K562 (cell line): ENCODE results near the gene AFF3. TPM values are rescaled to one million over a fixed set of nuclear protein-coding genes. Genes with fewer than 3 reads are reported as not detected.

Experiments
- ATAC-seq: fragments of 200-7000 bp; cut with Tn5 transposase; 3 replicates; pipeline ENCODE4 v1.9.1; 2020; ENCODE audit warnings: moderate library complexity
- BruUV-seq: library from RNA; stranded (reverse); fragments of 400-500 nt; replicated peaks from 2 replicates; lab custom pipeline; 2021; lab: Mats Ljungman, UMichigan
- CTCF ChIA-PET: fragments of 300-600 bp; formaldehyde crosslinking; extraction: SDS; loops from one replicate; lab custom pipeline; 2021; ENCODE audit warnings: low intra/inter-chr PET ratio; lab: Yijun Ruan, JAX
- POLR2A ChIA-PET: fragments of 300-600, 350-650 bp; sonication (Branson Sonifier 250); formaldehyde crosslinking; extraction: SDS; loops from one replicate; lab custom pipeline; 2021; ENCODE audit warnings: antibody characterized with exemption, inconsistent platforms; lab: Yijun Ruan, JAX
- DNase-seq, 4 experiments: peaks; one replicate each; pipeline versions ENCODE4 v3.0.0 to v3.0.0-alpha.2; 2011 to 2018; ENCODE audit warnings: low spot score in 3 of 4, mixed read lengths in 3 of 4; ENCODE audit errors: extremely low read depth in 1 of 4
- FAIRE-seq: peaks from 2 replicates; lab custom pipeline; 2011; peaks lifted over from hg19 to GRCh38; lab: Jason Lieb, UNC
- H2AFZ ChIP-seq: 2 replicates; pipeline ENCODE4 v1.6.0; 2011; ENCODE audit warnings: low read depth, low read length, control low read depth, inconsistent platforms
- H3K27ac ChIP-seq: fragments of 200-600 bp; 3 replicates; pipeline ENCODE4 v1.8.0; 2011; ENCODE audit warnings: low read depth, mild to moderate bottlenecking, control low read depth, inconsistent platforms, low read length, moderate library complexity, mixed read lengths; ENCODE audit errors: extremely low read depth
- H3K27me3 ChIP-seq, 2 experiments: fragments of 300-600 bp in 1 of 2; 2 replicates in 1 of 2; 3 replicates in 1 of 2; pipeline versions ENCODE4 v1.6.0 to v1.8.0; 2011; ENCODE audit warnings: inconsistent platforms in 2 of 2, low read length in 2 of 2, mild to moderate bottlenecking in 1 of 2, mixed read lengths in 1 of 2, moderate library complexity in 1 of 2; ENCODE audit not compliant: control insufficient read depth in 2 of 2, insufficient read depth in 2 of 2
- H3K36me3 ChIP-seq: fragments of 300-600 bp; 3 replicates; pipeline ENCODE4 v1.8.0; 2011; ENCODE audit warnings: mild to moderate bottlenecking, low read length, inconsistent platforms; ENCODE audit not compliant: control insufficient read depth, insufficient read depth
- H3K4me1 ChIP-seq, 2 experiments: fragments of 200-600 bp in 1 of 2; replicated peaks in 1 of 2; 2 replicates in 1 of 2; 3 replicates in 1 of 2; pipeline versions ENCODE4 v1.5.1 to v1.8.0; 2011; ENCODE audit warnings: inconsistent platforms in 2 of 2, low read length in 2 of 2, mild to moderate bottlenecking in 1 of 2, mixed read lengths in 1 of 2, moderate library complexity in 1 of 2; ENCODE audit not compliant: control insufficient read depth in 2 of 2, insufficient read depth in 2 of 2
- H3K4me2 ChIP-seq: 2 replicates; pipeline ENCODE4 v1.6.1; 2011; ENCODE audit warnings: low read length, control low read depth, inconsistent platforms, mixed read lengths; ENCODE audit not compliant: insufficient read depth
- H3K4me3 ChIP-seq: fragments of 200-600 bp; sonication (generic), shearing (Covaris generic); 2 replicates; pipeline ENCODE4 v1.5.1; 2016; ENCODE audit warnings: control low read depth, inconsistent platforms
- H3K79me2 ChIP-seq: fragments of 200-600 bp; 3 replicates; pipeline ENCODE4 v1.8.0; 2011; ENCODE audit warnings: low read length, inconsistent platforms; ENCODE audit not compliant: control insufficient read depth, insufficient read depth
- H3K9ac ChIP-seq, 2 experiments: 2 replicates each; pipeline versions ENCODE4 v1.6.0 to v1.6.1; 2011; ENCODE audit warnings: low read depth in 2 of 2, low read length in 2 of 2, control low read depth in 1 of 2, inconsistent platforms in 1 of 2, mild to moderate bottlenecking in 1 of 2, mixed read lengths in 1 of 2; ENCODE audit not compliant: insufficient read depth in 1 of 2
- H3K9me1 ChIP-seq: one replicate; pipeline ENCODE4 v1.6.0; 2011; ENCODE audit warnings: inconsistent platforms, mild to moderate bottlenecking, low read length, moderate library complexity; ENCODE audit not compliant: control insufficient read depth, insufficient read depth
- H3K9me3 ChIP-seq: replicated peaks from 2 replicates; pipeline ENCODE4 v1.5.1; 2011; ENCODE audit warnings: low read depth, low read length, inconsistent platforms; ENCODE audit not compliant: control insufficient read depth, insufficient read depth
- H4K20me1 ChIP-seq: replicated peaks from 2 replicates; pipeline ENCODE4 v1.6.1; 2011; ENCODE audit warnings: low read length, inconsistent platforms, mixed read lengths; ENCODE audit not compliant: control insufficient read depth, insufficient read depth
- BRCA1 ChIP-seq, 2 experiments: fragments of 450-650 bp in 1 of 2; sonication (generic) in 1 of 2; formaldehyde crosslinking in 1 of 2; IDR thresholded peaks; 2 replicates each; pipeline versions ENCODE4 v1.5.0 to v1.6.1; 2017 to 2020; ENCODE audit warnings: mild to moderate bottlenecking in 1 of 2, missing genetic modification reagents in 1 of 2
- FOXJ3 ChIP-seq: sonication (generic); formaldehyde crosslinking; IDR thresholded peaks from 2 replicates; pipeline ENCODE4 v1.4.0; 2020; ENCODE audit warnings: mild to moderate bottlenecking, missing genetic modification reagents
- GTF2E2 ChIP-seq: fragments of 200-800 bp; sonication (Bioruptor generic); IDR thresholded peaks from 2 replicates; pipeline ENCODE4 v1.6.1; 2016; ENCODE audit warnings: missing genetic modification characterization, missing compliant biosample characterization
- HDAC3 ChIP-seq: fragments of 450-650 bp; IDR thresholded peaks from 2 replicates; pipeline ENCODE4 v1.6.1; 2018; ENCODE audit warnings: borderline replicate concordance, mild to moderate bottlenecking, moderate library complexity; ENCODE audit not compliant: partially characterized antibody
- KDM5B ChIP-seq: fragments of 200-600 bp; sonication (generic); IDR thresholded peaks from 2 replicates; pipeline ENCODE4 v1.6.1; 2012; ENCODE audit warnings: low read depth, mild to moderate bottlenecking, moderate library complexity, low read length, control low read depth, inconsistent platforms; ENCODE audit not compliant: insufficient replicate concordance
- LCOR ChIP-seq: sonication (generic); formaldehyde crosslinking; IDR thresholded peaks from 2 replicates; pipeline ENCODE4 v1.8.0; 2022; ENCODE audit warnings: mild to moderate bottlenecking, missing genetic modification reagents
- MBD2 ChIP-seq: sonication (generic); IDR thresholded peaks from 2 replicates; pipeline ENCODE4 v1.6.1; 2016; ENCODE audit warnings: low read depth, borderline replicate concordance
- MTF1 ChIP-seq: fragments of 250-450 bp; sonication (Bioruptor Pico); IDR thresholded peaks from 2 replicates; pipeline ENCODE4 v1.9.0; 2021; ENCODE audit warnings: moderate library complexity, mild to moderate bottlenecking, inconsistent platforms, borderline replicate concordance
- NELFE ChIP-seq: IDR thresholded peaks from 2 replicates; pipeline ENCODE4 v1.6.1; 2011; ENCODE audit warnings: mild to moderate bottlenecking; ENCODE audit not compliant: insufficient read depth, insufficient read length
- NFIX ChIP-seq: fragments of 250-450 bp; sonication (Bioruptor Pico); IDR thresholded peaks from 2 replicates; pipeline ENCODE4 v1.4.0; 2020; ENCODE audit warnings: low read depth, mild to moderate bottlenecking, moderate library complexity
- NR2F6 ChIP-seq: fragments of 450-650 bp; formaldehyde crosslinking; IDR thresholded peaks from 2 replicates; pipeline ENCODE4 v1.4.0; 2020; ENCODE audit warnings: mild to moderate bottlenecking
- PCBP1 ChIP-seq: fragments of 200-400 bp; formaldehyde crosslinking; IDR thresholded peaks from 2 replicates; pipeline ENCODE4 v1.6.1; 2018; ENCODE audit warnings: mild to moderate bottlenecking, low read depth, low read length; ENCODE audit not compliant: poor library complexity, severe bottlenecking
- PHB2 ChIP-seq: fragments of 450-650 bp; IDR thresholded peaks from 2 replicates; pipeline ENCODE4 v1.6.1; 2017; ENCODE audit warnings: low read depth
- THAP7 ChIP-seq: fragments of 250-450 bp; sonication (Bioruptor Pico); IDR thresholded peaks from 2 replicates; pipeline ENCODE4 v1.5.0; 2021
- WHSC1 ChIP-seq: IDR thresholded peaks from one replicate; pipeline ENCODE4 v1.6.1; 2012; ENCODE audit warnings: low read length, control low read depth, inconsistent platforms
- ZNF431 ChIP-seq: sonication (generic); formaldehyde crosslinking; IDR thresholded peaks from 2 replicates; pipeline ENCODE4 v1.8.0; 2022; ENCODE audit warnings: mild to moderate bottlenecking, missing genetic modification reagents
- ZNF507 ChIP-seq: conservative IDR thresholded peaks from 2 replicates; pipeline ENCODE4 v1.6.1; 2017; ENCODE audit warnings: missing genetic modification characterization, missing compliant biosample characterization
- WGBS: fragments of 100-300 bp; shearing (Covaris generic); methylation state at CpG from one replicate; pipeline ENCODE4 v1.1.6; 2016; ENCODE audit warnings: low coverage, mixed read lengths; ENCODE audit not compliant: insufficient coverage; ENCODE audit errors: missing lambda C conversion rate; 5-methylcytosine and 5-hydroxymethylcytosine counted together
- in situ Hi-C: fragments of 300-500 bp; cut with MboI; formaldehyde crosslinking; loops from 4 replicates; pipeline ENCODE4 v1.15.0; 2018; ENCODE audit warnings: inconsistent platforms, mixed read lengths
- intact Hi-C: fragments of 100-400 bp; cut with micrococcal nuclease; formaldehyde crosslinking; loops from 2 replicates; pipeline ENCODE4 v1.14.2; 2022
- polyA plus RNA-seq, 8 experiments: library from polyadenylated mRNA; depleted of rRNA in 4 of 8; stranded (reverse) in 5 of 8; unstranded in 3 of 8; fragments of >200 nt; fragmentation: Nextera tagmentation in 2 of 8; fragmentation: Illumina TruSeq in 1 of 8; extraction: Ambion mirVana in 2 of 8; extraction: Trizol in 1 of 8; gene quantifications; 2 replicates each; pipeline versions ENCODE4 v1.2.1 to v1.2.3, GENCODE V29; 2011 to 2014; ENCODE audit warnings: inconsistent platforms in 1 of 8, missing spikeins in 1 of 8
- total RNA-seq, 7 experiments: library from RNA; depleted of rRNA in 6 of 7; stranded (reverse); fragments of >200 nt in 6 of 7; fragmentation: Illumina TruSeq in 2 of 7; extraction: Trizol in 2 of 7; gene quantifications; 2 replicates each; pipeline versions ENCODE4 v1.2.1 to v1.2.3, GENCODE V29; 2011 to 2021; ENCODE audit warnings: low replicate concordance in 1 of 7
- TF ChIP-seq, protein P1 (sequence below): IDR thresholded peaks from 3 replicates; pipeline ENCODE4 v1.6.1; 2011; ENCODE audit warnings: borderline replicate concordance, mild to moderate bottlenecking; ENCODE audit not compliant: insufficient read length, insufficient read depth
- TF ChIP-seq, protein P2 (sequence below): sonication (generic); formaldehyde crosslinking; IDR thresholded peaks from 2 replicates; pipeline ENCODE4 v1.5.0; 2020; ENCODE audit warnings: missing genetic modification reagents

The AFF3 gene
- total and polyA plus RNA-seq, 9 of the 15 experiments (the other 6 are each of a cell fraction or from before 2014, with no cell fraction given), result 0.02 to 0.11 TPM; not detected in 7

- TF ChIP-seq HDAC3 (no peak), BRCA1 (IDR thresholded peaks at IDR 0.05) (no peak), BRCA1 (CRISPR knock-in tag; IDR thresholded peaks at IDR 0.05) (no peak), MTF1 (CRISPR knock-in tag) (no peak)
- TF ChIP-seq, protein P1, sequence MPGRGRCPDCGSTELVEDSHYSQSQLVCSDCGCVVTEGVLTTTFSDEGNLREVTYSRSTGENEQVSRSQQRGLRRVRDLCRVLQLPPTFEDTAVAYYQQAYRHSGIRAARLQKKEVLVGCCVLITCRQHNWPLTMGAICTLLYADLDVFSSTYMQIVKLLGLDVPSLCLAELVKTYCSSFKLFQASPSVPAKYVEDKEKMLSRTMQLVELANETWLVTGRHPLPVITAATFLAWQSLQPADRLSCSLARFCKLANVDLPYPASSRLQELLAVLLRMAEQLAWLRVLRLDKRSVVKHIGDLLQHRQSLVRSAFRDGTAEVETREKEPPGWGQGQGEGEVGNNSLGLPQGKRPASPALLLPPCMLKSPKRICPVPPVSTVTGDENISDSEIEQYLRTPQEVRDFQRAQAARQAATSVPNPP, result no peak
Observed at GRCh38 chr2:99842451-99842850, 299.9 kb downstream of the AFF3 start (continued).

DNA sequence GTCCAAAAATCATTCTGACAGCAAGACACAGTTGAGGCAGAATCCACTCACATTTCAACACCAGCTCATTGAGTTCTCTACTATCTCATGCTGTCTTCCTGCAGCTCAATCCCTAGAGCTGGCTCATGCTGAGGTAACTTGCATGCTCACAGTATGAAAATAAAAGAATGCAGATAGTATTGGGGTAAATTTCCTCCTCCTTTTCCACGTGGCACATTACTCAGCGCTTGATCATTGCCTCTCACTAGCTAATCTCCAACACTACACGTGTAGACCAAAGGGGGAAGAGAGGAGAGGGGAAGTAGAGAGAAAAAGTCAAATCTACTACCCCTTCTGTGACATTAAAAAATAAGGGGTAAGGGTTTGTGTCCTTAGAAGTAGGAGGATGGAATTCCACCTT is 300.6 kb downstream of the AFF3 start:
- in situ Hi-C loops (no loop called here), intact Hi-C loops (loop anchor here (5.0 kb wide), 1 partner anchor 111 kb away; no protein-coding TSS in a partner anchor)
- ATAC-seq, result no peak
- peaks cover 14 to 17% of the 10 kb centered on the region in 2 experiments; a peak in 3 of 5 replicates for H3K27me3 ChIP-seq
- H3K79me2 ChIP-seq, result no peaks in the 10 kb centered on the region
- no peak overlapping the region for H3K9ac ChIP-seq
- H3K9me1 ChIP-seq, result no peaks in the 10 kb centered on the region
- no peak for FAIRE-seq
- POLR2A ChIA-PET, result interaction anchor here (0.5 kb wide), 1 partner anchor 83 kb away, joined by 3 read pairs; no protein-coding TSS in a partner anchor
- no peaks in the 10 kb centered on the region for H3K9me3 ChIP-seq
- H3K4me1 ChIP-seq, result no peaks in the 10 kb centered on the region
- no peak overlapping the region for H3K4me2 ChIP-seq
- H3K36me3 ChIP-seq, result no peaks in the 10 kb centered on the region
- TF ChIP-seq FOXJ3 (CRISPR knock-in tag), result no peak
- no peak for TF ChIP-seq KDM5B
- TF ChIP-seq MBD2, result no peak
- no peak for TF ChIP-seq NFIX (CRISPR knock-in tag)
- no peak for TF ChIP-seq ZNF431 (CRISPR knock-in tag)
- no peak for TF ChIP-seq THAP7 (CRISPR knock-in tag)
- TF ChIP-seq NR2F6 (CRISPR knock-in tag), result no peak
- no peak for TF ChIP-seq WHSC1
- no peak for TF ChIP-seq ZNF507 (tag)
- no peak for TF ChIP-seq NELFE
- TF ChIP-seq, protein P2, sequence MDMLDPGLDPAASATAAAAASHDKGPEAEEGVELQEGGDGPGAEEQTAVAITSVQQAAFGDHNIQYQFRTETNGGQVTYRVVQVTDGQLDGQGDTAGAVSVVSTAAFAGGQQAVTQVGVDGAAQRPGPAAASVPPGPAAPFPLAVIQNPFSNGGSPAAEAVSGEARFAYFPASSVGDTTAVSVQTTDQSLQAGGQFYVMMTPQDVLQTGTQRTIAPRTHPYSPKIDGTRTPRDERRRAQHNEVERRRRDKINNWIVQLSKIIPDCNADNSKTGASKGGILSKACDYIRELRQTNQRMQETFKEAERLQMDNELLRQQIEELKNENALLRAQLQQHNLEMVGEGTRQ, result no peak
- no peak for TF ChIP-seq PHB2
- TF ChIP-seq LCOR (CRISPR knock-in tag), result no peak
- no peak for TF ChIP-seq GTF2E2 (tag)
- no peak for TF ChIP-seq PCBP1
- no peak for TF ChIP-seq MTF1 (CRISPR knock-in tag)
- TF ChIP-seq, all 486 proteins: peak for 0
- Histone ChIP-seq H2AFZ (no peak overlapping the region), H3K4me3 (no peak overlapping the region), H3K27ac (no peak overlapping the region), H4K20me1 (0 out of 2 replicates have a peak, but pooled peaks cover 4% of the 10 kb centered on the region)
- BruUV-seq, result no TSS peak
- 0% methylated on average over 3 of the region's 3 CpGs for WGBS
- no peak for DNase-seq
- CTCF ChIA-PET, result no interaction called here
